Measurements from ENCODE around the gene STYXL1. TPM values are rescaled to one million over a fixed set of nuclear protein-coding genes. Genes with fewer than 3 reads are reported as not detected.

The STYXL1 gene
- polyA plus RNA-seq, 2 donors, result 38.5 to 60.5 TPM

- WGBS, 2 donors, result 95 to 96% methylated on average over 9 of the region's 9 CpGs
- H3K27me3 ChIP-seq (ENCODE audit: control insufficient read depth in 1 of 2, insufficient read depth in 2 of 2, low read length in 2 of 2), result no peaks in the 10 kb centered on the region
- H3K9me3 ChIP-seq (ENCODE audit: control insufficient read depth in 2 of 2, insufficient read depth in 1 of 2, low read depth in 1 of 2, low read length in 1 of 2), result no peaks in the 10 kb centered on the region
- H3K27ac ChIP-seq (ENCODE audit: low read depth in 2 of 2, low read length in 1 of 2), result no peak overlapping the region
- peaks cover 0 to 17% of the 10 kb centered on the region in 2 donors for H3K4me1 ChIP-seq (ENCODE audit: control insufficient read depth in 2 of 2, insufficient read depth in 2 of 2, low read length in 1 of 2)
- H3K36me3 ChIP-seq (ENCODE audit: control insufficient read depth in 2 of 2, insufficient read depth in 2 of 2, low read length in 1 of 2), result peaks cover 6 to 20% of the 10 kb centered on the region in 2 donors
- no peak overlapping the region for H3K4me3 ChIP-seq (ENCODE audit: low read depth in 1 of 2, low read length in 2 of 2)
Measured at GRCh38 chr7:75991531-75992082, 56.2 kb downstream of the STYXL1 start.

- Histone ChIP-seq H3K36me3 (ENCODE audit: control insufficient read depth in 2 of 2, insufficient read depth in 2 of 2, low read length in 1 of 2) (peaks cover 8 to 33% of the 10 kb centered on the region in 2 donors), H3K9me3 (ENCODE audit: control insufficient read depth in 2 of 2, insufficient read depth in 1 of 2, low read depth in 1 of 2, low read length in 1 of 2) (no peaks in the 10 kb centered on the region), H3K4me3 (ENCODE audit: low read depth in 1 of 2, low read length in 2 of 2) (no peak overlapping the region), H3K4me1 (ENCODE audit: control insufficient read depth in 2 of 2, insufficient read depth in 2 of 2, low read length in 1 of 2) (peaks cover 0 to 18% of the 10 kb centered on the region in 2 donors), H3K27ac (ENCODE audit: low read depth in 2 of 2, low read length in 1 of 2) (peak overlapping the region in 1 of 2 donors; percentile 51), H3K27me3 (ENCODE audit: control insufficient read depth in 1 of 2, insufficient read depth in 2 of 2, low read length in 2 of 2) (no peaks in the 10 kb centered on the region)
- WGBS, 2 donors, result 48 to 56% methylated on average over 21 of the region's 21 CpGs
Measured at GRCh38 chr7:75989500-75990388, 58.1 kb downstream of the STYXL1 start.

GRCh38 chr7:75988568-75989499 lies 59.0 kb downstream of the STYXL1 start:
- Histone ChIP-seq H3K36me3 (ENCODE audit: control insufficient read depth in 2 of 2, insufficient read depth in 2 of 2, low read length in 1 of 2) (peaks cover 8 to 42% of the 10 kb centered on the region in 2 donors), H3K4me1 (ENCODE audit: control insufficient read depth in 2 of 2, insufficient read depth in 2 of 2, low read length in 1 of 2) (peaks cover 0 to 16% of the 10 kb centered on the region in 2 donors), H3K4me3 (ENCODE audit: low read depth in 1 of 2, low read length in 2 of 2) (no peak overlapping the region), H3K27ac (ENCODE audit: low read depth in 2 of 2, low read length in 1 of 2) (peak overlapping the region in 1 of 2 donors; percentile 35), H3K9me3 (ENCODE audit: control insufficient read depth in 2 of 2, insufficient read depth in 1 of 2, low read depth in 1 of 2, low read length in 1 of 2) (no peaks in the 10 kb centered on the region), H3K27me3 (ENCODE audit: control insufficient read depth in 1 of 2, insufficient read depth in 2 of 2, low read length in 2 of 2) (no peaks in the 10 kb centered on the region)
- 49 to 52% methylated on average over 15 to 16 of the region's 31 CpGs for WGBS, 2 donors

- H3K9me3 ChIP-seq (ENCODE audit: control insufficient read depth in 2 of 2, insufficient read depth in 1 of 2, low read depth in 1 of 2, low read length in 1 of 2), result no peaks in the 10 kb centered on the region
- peaks cover 8 to 48% of the 10 kb centered on the region in 2 donors for H3K36me3 ChIP-seq (ENCODE audit: control insufficient read depth in 2 of 2, insufficient read depth in 2 of 2, low read length in 1 of 2)
- no peaks in the 10 kb centered on the region for H3K27me3 ChIP-seq (ENCODE audit: control insufficient read depth in 1 of 2, insufficient read depth in 2 of 2, low read length in 2 of 2)
- H3K27ac ChIP-seq (ENCODE audit: low read depth in 2 of 2, low read length in 1 of 2), result peak overlapping the region in 1 of 2 donors; percentile 8
- 87% methylated on average over 29 to 30 of the region's 30 CpGs for WGBS, 2 donors
- no peak overlapping the region for H3K4me3 ChIP-seq (ENCODE audit: low read depth in 1 of 2, low read length in 2 of 2)
- H3K4me1 ChIP-seq (ENCODE audit: control insufficient read depth in 2 of 2, insufficient read depth in 2 of 2, low read length in 1 of 2), result peaks cover 0 to 9% of the 10 kb centered on the region in 2 donors
Measured at GRCh38 chr7:75987805-75988567, 59.8 kb downstream of the STYXL1 start.

- no peaks in the 10 kb centered on the region for H3K27me3 ChIP-seq (ENCODE audit: control insufficient read depth in 1 of 2, insufficient read depth in 2 of 2, low read length in 2 of 2)
- WGBS, 2 donors, result 91% methylated on average over 32 of the region's 32 CpGs
- H3K4me3 ChIP-seq (ENCODE audit: low read depth in 1 of 2, low read length in 2 of 2), result no peak overlapping the region
- H3K27ac ChIP-seq (ENCODE audit: low read depth in 2 of 2, low read length in 1 of 2), result no peak overlapping the region
- H3K9me3 ChIP-seq (ENCODE audit: control insufficient read depth in 2 of 2, insufficient read depth in 1 of 2, low read depth in 1 of 2, low read length in 1 of 2), result no peaks in the 10 kb centered on the region
- peaks cover 8 to 51% of the 10 kb centered on the region in 2 donors for H3K36me3 ChIP-seq (ENCODE audit: control insufficient read depth in 2 of 2, insufficient read depth in 2 of 2, low read length in 1 of 2)
- peaks cover 2 to 12% of the 10 kb centered on the region in 2 donors for H3K4me1 ChIP-seq (ENCODE audit: control insufficient read depth in 2 of 2, insufficient read depth in 2 of 2, low read length in 1 of 2)
Measured at GRCh38 chr7:75987026-75987804, 60.6 kb downstream of the STYXL1 start.

- no peaks in the 10 kb centered on the region for H3K27me3 ChIP-seq (ENCODE audit: control insufficient read depth in 1 of 2, insufficient read depth in 2 of 2, low read length in 2 of 2)
- no peak overlapping the region for H3K27ac ChIP-seq (ENCODE audit: low read depth in 2 of 2, low read length in 1 of 2)
- no peaks in the 10 kb centered on the region for H3K9me3 ChIP-seq (ENCODE audit: control insufficient read depth in 2 of 2, insufficient read depth in 1 of 2, low read depth in 1 of 2, low read length in 1 of 2)
- H3K4me1 ChIP-seq (ENCODE audit: control insufficient read depth in 2 of 2, insufficient read depth in 2 of 2, low read length in 1 of 2), result peaks cover 2 to 16% of the 10 kb centered on the region in 2 donors
- H3K4me3 ChIP-seq (ENCODE audit: low read depth in 1 of 2, low read length in 2 of 2), result no peak overlapping the region
- H3K36me3 ChIP-seq (ENCODE audit: control insufficient read depth in 2 of 2, insufficient read depth in 2 of 2, low read length in 1 of 2), result peaks cover 8 to 60% of the 10 kb centered on the region in 2 donors
- WGBS, 2 donors, result 81 to 84% methylated on average over 20 of the region's 20 CpGs
Measured at GRCh38 chr7:75986147-75986781, 61.5 kb downstream of the STYXL1 start.

- WGBS, 2 donors, result 82 to 83% methylated on average over 41 of the region's 41 CpGs
- no peaks in the 10 kb centered on the region for H3K27me3 ChIP-seq (ENCODE audit: control insufficient read depth in 1 of 2, insufficient read depth in 2 of 2, low read length in 2 of 2)
- H3K4me3 ChIP-seq (ENCODE audit: low read depth in 1 of 2, low read length in 2 of 2), result no peak overlapping the region
- peaks cover 8 to 67% of the 10 kb centered on the region in 2 donors for H3K36me3 ChIP-seq (ENCODE audit: control insufficient read depth in 2 of 2, insufficient read depth in 2 of 2, low read length in 1 of 2)
- H3K27ac ChIP-seq (ENCODE audit: low read depth in 2 of 2, low read length in 1 of 2), result no peak overlapping the region
- peaks cover 2 to 22% of the 10 kb centered on the region in 2 donors for H3K4me1 ChIP-seq (ENCODE audit: control insufficient read depth in 2 of 2, insufficient read depth in 2 of 2, low read length in 1 of 2)
- no peaks in the 10 kb centered on the region for H3K9me3 ChIP-seq (ENCODE audit: control insufficient read depth in 2 of 2, insufficient read depth in 1 of 2, low read depth in 1 of 2, low read length in 1 of 2)
Measured at GRCh38 chr7:75985518-75986146, 62.2 kb downstream of the STYXL1 start.
